SK-N-SH treated with all-trans-retinoic acid at 6 μM for 48 hours (cell line): ENCODE measurements around the gene INCENP.

ENCODE experiments used
- ATAC-seq: fragments of 200-7000 bp; cut with Tn5 transposase; 3 replicates; pipeline ENCODE4 v1.9.1; 2020; ENCODE audit warnings: mild to moderate bottlenecking, moderate library complexity
- ARNTL ChIP-seq: fragments of 450-650 bp; formaldehyde crosslinking; IDR thresholded peaks from 2 replicates; pipeline ENCODE4 v1.5.0; 2020; ENCODE audit warnings: low read depth, mild to moderate bottlenecking, moderate library complexity, borderline replicate concordance
- BACH2 ChIP-seq: fragments of 250-450 bp; sonication (Bioruptor Pico); IDR thresholded peaks from 2 replicates; pipeline ENCODE4 v1.9.0; 2021; ENCODE audit warnings: mild to moderate bottlenecking, borderline replicate concordance
- CREB5 ChIP-seq: fragments of 250-450 bp; sonication (Bioruptor Pico); IDR thresholded peaks from 2 replicates; pipeline ENCODE4 v1.5.1; 2020; ENCODE audit warnings: low read depth, mild to moderate bottlenecking, moderate library complexity
- ESRRG ChIP-seq: fragments of 250-450 bp; sonication (Bioruptor Pico); IDR thresholded peaks from 2 replicates; pipeline ENCODE4 v1.6.1; 2021; ENCODE audit warnings: mild to moderate bottlenecking
- GLIS3 ChIP-seq: fragments of 250-450 bp; sonication (Bioruptor Pico); IDR thresholded peaks from 2 replicates; pipeline ENCODE4 v1.5.0; 2020; ENCODE audit warnings: mild to moderate bottlenecking, moderate library complexity
- ISL1 ChIP-seq: fragments of 250-450 bp; sonication (Bioruptor Pico); IDR thresholded peaks from 2 replicates; pipeline ENCODE4 v2.1.2; 2022; ENCODE audit warnings: mild to moderate bottlenecking, moderate library complexity
- OSR1 ChIP-seq: fragments of 250-450 bp; sonication (Bioruptor Pico); IDR thresholded peaks from 2 replicates; pipeline ENCODE4 v1.8.0; 2022; ENCODE audit warnings: moderate library complexity, mild to moderate bottlenecking, inconsistent platforms
- PPARA ChIP-seq: fragments of 250-450 bp; sonication (Bioruptor Pico); IDR thresholded peaks from 2 replicates; pipeline ENCODE4 v1.5.0; 2020; ENCODE audit warnings: mild to moderate bottlenecking, borderline replicate concordance
- RARB ChIP-seq: fragments of 250-450 bp; sonication (Bioruptor Pico); IDR thresholded peaks from 2 replicates; pipeline ENCODE4 v1.8.0; 2021; ENCODE audit warnings: mild to moderate bottlenecking, moderate library complexity
- SNAI2 ChIP-seq: fragments of 250-450 bp; sonication (Bioruptor Pico); IDR thresholded peaks from 2 replicates; pipeline ENCODE4 v1.5.0; 2020; ENCODE audit warnings: mild to moderate bottlenecking, moderate library complexity
- TCF4 ChIP-seq: fragments of 250-450 bp; sonication (Bioruptor Pico); IDR thresholded peaks from 2 replicates; pipeline ENCODE4 v1.8.0; 2021; ENCODE audit warnings: mild to moderate bottlenecking, moderate library complexity, borderline replicate concordance
- TOX ChIP-seq: fragments of 250-450 bp; sonication (Bioruptor Pico); IDR thresholded peaks from 2 replicates; pipeline ENCODE4 v1.8.0; 2021; ENCODE audit warnings: mild to moderate bottlenecking, moderate library complexity, borderline replicate concordance
- ZC3H10 ChIP-seq: fragments of 250-450 bp; sonication (Bioruptor Pico); IDR thresholded peaks from 2 replicates; pipeline ENCODE4 v1.5.1; 2021; ENCODE audit warnings: mild to moderate bottlenecking, moderate library complexity
- ZFP3 ChIP-seq: fragments of 250-450 bp; sonication (Bioruptor Pico); IDR thresholded peaks from 2 replicates; pipeline ENCODE4 v1.5.0; 2020; ENCODE audit warnings: mild to moderate bottlenecking, moderate library complexity
- ZFP30 ChIP-seq: fragments of 450-650 bp; formaldehyde crosslinking; IDR thresholded peaks from 2 replicates; pipeline ENCODE4 v1.5.0; 2022; ENCODE audit warnings: mild to moderate bottlenecking, moderate library complexity
- ZNF565 ChIP-seq: fragments of 450-650 bp; formaldehyde crosslinking; conservative IDR thresholded peaks from 2 replicates; pipeline ENCODE4 v1.5.0; 2020; ENCODE audit warnings: low read depth, mild to moderate bottlenecking, moderate library complexity
- ZNF70 ChIP-seq: fragments of 450-650 bp; formaldehyde crosslinking; IDR thresholded peaks from 2 replicates; pipeline ENCODE4 v1.5.0; 2020; ENCODE audit warnings: mild to moderate bottlenecking, moderate library complexity
- ZNF8 ChIP-seq: fragments of 450-650 bp; formaldehyde crosslinking; IDR thresholded peaks from 2 replicates; pipeline ENCODE4 v1.5.0; 2020; ENCODE audit warnings: mild to moderate bottlenecking, moderate library complexity
- TF ChIP-seq, protein P1 (sequence below): fragments of 250-450 bp; sonication (Bioruptor Pico); IDR thresholded peaks from 2 replicates; pipeline ENCODE4 v1.5.0; 2020; ENCODE audit warnings: mild to moderate bottlenecking, moderate library complexity
- TF ChIP-seq, protein P2 (sequence below): fragments of 250-450 bp; sonication (Bioruptor Pico); IDR thresholded peaks from 2 replicates; pipeline ENCODE4 v1.5.1; 2021; ENCODE audit warnings: mild to moderate bottlenecking, moderate library complexity
- TF ChIP-seq, protein P3 (sequence below): fragments of 250-450 bp; sonication (Bioruptor Pico); IDR thresholded peaks from 2 replicates; pipeline ENCODE4 v1.8.0; 2021; ENCODE audit warnings: low read depth, mild to moderate bottlenecking, moderate library complexity, borderline replicate concordance

The INCENP gene

DNA sequence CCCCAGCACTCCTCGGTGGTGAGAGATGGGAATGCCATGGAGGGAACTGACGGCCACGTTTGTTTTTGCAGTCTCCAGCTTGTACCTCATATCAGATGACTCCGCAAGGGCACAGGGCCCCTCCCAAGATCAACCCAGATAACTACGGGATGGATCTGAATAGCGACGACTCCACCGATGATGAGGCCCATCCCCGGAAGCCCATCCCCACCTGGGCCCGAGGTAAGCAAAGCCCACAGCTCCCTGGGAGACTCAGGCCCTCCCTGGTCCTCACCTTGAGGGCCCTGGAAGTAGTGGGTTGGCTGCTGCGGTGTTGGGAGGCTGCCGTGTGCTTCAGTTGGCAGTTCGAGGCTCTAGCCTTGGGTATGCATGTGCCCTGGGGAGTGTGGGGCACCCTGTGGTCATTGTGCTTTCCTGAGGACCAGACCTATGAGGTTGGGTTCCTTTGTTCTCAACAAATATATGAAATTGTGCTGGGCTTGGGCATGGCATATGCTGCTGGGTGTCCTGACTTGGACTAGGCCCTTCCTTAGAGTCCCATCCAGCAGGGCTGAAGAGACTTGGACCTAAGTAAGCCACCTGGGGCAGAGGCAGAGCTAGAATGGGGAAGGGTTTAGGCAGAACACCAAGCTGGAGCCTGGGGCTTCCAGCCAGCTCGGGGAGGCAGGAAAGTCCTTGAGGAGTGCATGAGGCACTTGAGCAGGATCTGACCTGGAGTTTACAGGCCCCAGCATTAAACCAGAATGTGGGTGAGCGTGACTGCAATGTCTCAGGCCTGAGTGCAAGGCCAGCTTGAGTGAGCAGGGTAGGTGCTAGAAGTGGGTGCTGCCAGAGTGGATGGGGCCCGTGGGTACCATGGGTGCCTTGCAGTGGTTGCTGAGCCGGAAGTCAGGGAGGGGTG is 26.4 kb downstream of the INCENP start:
- TF ChIP-seq ISL1 (CRISPR knock-in tag) (no peak), GLIS3 (no peak), BACH2 (CRISPR knock-in tag) (no peak), ESRRG (CRISPR knock-in tag) (no peak), RARB (CRISPR knock-in tag) (no peak), TCF4 (CRISPR knock-in tag) (no peak), PPARA (CRISPR knock-in tag) (no peak), CREB5 (CRISPR knock-in tag) (no peak), ZC3H10 (CRISPR knock-in tag) (no peak), ZNF8 (CRISPR knock-in tag) (no peak), ZFP30 (CRISPR knock-in tag) (no peak), SNAI2 (CRISPR knock-in tag) (no peak), TOX (CRISPR knock-in tag) (no peak)
- TF ChIP-seq, protein P1, sequence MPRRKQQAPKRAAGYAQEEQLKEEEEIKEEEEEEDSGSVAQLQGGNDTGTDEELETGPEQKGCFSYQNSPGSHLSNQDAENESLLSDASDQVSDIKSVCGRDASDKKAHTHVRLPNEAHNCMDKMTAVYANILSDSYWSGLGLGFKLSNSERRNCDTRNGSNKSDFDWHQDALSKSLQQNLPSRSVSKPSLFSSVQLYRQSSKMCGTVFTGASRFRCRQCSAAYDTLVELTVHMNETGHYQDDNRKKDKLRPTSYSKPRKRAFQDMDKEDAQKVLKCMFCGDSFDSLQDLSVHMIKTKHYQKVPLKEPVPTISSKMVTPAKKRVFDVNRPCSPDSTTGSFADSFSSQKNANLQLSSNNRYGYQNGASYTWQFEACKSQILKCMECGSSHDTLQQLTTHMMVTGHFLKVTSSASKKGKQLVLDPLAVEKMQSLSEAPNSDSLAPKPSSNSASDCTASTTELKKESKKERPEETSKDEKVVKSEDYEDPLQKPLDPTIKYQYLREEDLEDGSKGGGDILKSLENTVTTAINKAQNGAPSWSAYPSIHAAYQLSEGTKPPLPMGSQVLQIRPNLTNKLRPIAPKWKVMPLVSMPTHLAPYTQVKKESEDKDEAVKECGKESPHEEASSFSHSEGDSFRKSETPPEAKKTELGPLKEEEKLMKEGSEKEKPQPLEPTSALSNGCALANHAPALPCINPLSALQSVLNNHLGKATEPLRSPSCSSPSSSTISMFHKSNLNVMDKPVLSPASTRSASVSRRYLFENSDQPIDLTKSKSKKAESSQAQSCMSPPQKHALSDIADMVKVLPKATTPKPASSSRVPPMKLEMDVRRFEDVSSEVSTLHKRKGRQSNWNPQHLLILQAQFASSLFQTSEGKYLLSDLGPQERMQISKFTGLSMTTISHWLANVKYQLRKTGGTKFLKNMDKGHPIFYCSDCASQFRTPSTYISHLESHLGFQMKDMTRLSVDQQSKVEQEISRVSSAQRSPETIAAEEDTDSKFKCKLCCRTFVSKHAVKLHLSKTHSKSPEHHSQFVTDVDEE (CRISPR knock-in tag): no peak
- TF ChIP-seq, protein P2, sequence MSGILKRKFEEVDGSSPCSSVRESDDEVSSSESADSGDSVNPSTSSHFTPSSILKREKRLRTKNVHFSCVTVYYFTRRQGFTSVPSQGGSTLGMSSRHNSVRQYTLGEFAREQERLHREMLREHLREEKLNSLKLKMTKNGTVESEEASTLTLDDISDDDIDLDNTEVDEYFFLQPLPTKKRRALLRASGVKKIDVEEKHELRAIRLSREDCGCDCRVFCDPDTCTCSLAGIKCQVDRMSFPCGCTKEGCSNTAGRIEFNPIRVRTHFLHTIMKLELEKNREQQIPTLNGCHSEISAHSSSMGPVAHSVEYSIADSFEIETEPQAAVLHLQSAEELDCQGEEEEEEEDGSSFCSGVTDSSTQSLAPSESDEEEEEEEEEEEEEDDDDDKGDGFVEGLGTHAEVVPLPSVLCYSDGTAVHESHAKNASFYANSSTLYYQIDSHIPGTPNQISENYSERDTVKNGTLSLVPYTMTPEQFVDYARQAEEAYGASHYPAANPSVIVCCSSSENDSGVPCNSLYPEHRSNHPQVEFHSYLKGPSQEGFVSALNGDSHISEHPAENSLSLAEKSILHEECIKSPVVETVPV (CRISPR knock-in tag): no peak
- TF ChIP-seq, protein P3, sequence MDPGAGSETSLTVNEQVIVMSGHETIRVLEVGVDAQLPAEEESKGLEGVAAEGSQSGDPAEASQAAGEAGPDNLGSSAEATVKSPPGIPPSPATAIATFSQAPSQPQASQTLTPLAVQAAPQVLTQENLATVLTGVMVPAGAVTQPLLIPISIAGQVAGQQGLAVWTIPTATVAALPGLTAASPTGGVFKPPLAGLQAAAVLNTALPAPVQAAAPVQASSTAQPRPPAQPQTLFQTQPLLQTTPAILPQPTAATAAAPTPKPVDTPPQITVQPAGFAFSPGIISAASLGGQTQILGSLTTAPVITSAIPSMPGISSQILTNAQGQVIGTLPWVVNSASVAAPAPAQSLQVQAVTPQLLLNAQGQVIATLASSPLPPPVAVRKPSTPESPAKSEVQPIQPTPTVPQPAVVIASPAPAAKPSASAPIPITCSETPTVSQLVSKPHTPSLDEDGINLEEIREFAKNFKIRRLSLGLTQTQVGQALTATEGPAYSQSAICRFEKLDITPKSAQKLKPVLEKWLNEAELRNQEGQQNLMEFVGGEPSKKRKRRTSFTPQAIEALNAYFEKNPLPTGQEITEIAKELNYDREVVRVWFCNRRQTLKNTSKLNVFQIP: no peak
- no peak for ATAC-seq

DNA sequence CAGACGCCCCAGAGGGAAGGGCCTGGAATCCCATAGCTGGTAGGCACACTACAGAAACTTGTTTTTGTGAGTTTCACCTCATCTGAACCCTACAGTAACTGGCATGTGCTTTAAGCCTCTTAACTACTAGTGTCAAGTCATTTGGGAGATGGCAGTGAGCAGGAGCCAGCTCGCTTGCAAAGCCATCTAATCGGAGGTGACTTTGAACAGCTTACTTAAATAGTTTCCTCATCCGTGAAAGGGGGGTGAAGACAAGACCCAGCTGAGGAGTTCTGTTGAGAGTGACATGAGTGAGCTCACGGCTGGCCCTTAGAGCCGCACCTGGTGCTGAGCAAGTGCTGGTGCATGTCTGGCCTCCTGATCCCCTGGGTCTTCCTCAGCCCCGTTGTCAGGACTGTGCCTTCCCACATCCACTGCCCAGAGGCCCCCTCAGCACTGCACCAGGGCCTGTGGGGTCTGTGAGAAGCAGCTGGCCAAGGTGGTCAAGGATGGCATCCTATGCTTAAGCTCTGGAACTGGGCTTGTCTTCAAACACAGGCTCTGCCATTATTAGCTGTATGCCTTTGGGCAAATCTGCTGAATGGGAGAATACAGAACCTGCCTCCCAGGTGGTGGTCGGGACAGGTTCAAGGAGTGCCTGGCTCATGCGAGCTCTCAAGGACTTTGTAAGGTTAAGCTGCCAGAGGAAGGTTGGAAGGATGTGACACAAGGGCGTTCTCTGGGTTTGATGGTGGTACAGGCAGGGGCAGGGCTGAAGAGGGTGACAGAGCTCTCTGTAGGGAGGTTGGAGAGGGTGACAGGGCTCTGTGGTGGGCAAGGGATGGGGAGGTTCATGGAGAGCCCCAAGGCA is 27.3 kb downstream of the INCENP start:
- TF ChIP-seq GLIS3 (no peak), ARNTL (CRISPR knock-in tag) (no peak)
- TF ChIP-seq, all 23 proteins: peak for 0
- ATAC-seq: no peak

GRCh38 chr11:62151737-62152102 is 27.9 kb downstream of the INCENP start:
- TF ChIP-seq ISL1 (CRISPR knock-in tag): no peak
- no peak for TF ChIP-seq ZNF565 (CRISPR knock-in tag)
- no peak for TF ChIP-seq PPARA (CRISPR knock-in tag)
- TF ChIP-seq TCF4 (CRISPR knock-in tag): no peak
- TF ChIP-seq ZNF8 (CRISPR knock-in tag): no peak
- TF ChIP-seq ZFP3: no peak
- TF ChIP-seq ZNF70 (CRISPR knock-in tag): no peak
- TF ChIP-seq ESRRG (CRISPR knock-in tag): no peak
- TF ChIP-seq ZFP30 (CRISPR knock-in tag): no peak
- no peak for TF ChIP-seq TOX (CRISPR knock-in tag)
- TF ChIP-seq OSR1 (CRISPR knock-in tag): no peak
- TF ChIP-seq SNAI2 (CRISPR knock-in tag): no peak

More at GRCh38 chr11:62151737-62152102, 27.9 kb downstream of the INCENP start:
- ATAC-seq: no peak; the same call in 2 of the 3 replicates
